Omental fat pad (tissue), 4 donors: ENCODE measurements around the gene PPP1R18. TPM values are rescaled to one million over a fixed set of nuclear protein-coding genes. Genes with fewer than 3 reads are reported as not detected.
"Not testable (repeated sequence)": the region's sequence is repeated elsewhere in the genome, so short reads cannot be mapped to it uniquely, and the experiment has no call there.

Experiments used
- ATAC-seq: fragments of 150-250 bp; one replicate; pipeline ENCODE4 v1.9.1; 2016; ENCODE audit warnings: mild to moderate bottlenecking, moderate library complexity; ENCODE audit not compliant: low FRiP score
- DNase-seq: peaks from one replicate; pipeline ENCODE4 v3.0.0-alpha.2; 2019; ENCODE audit warnings: low spot score
- CTCF ChIP-seq, 3 donors: fragments of 450-650 bp; IDR thresholded peaks; one replicate each; pipeline ENCODE4 v1.5.1; 2016 to 2017; ENCODE audit warnings: antibody characterized with exemption in 3 of 3, mild to moderate bottlenecking in 3 of 3, moderate library complexity in 2 of 3
- total RNA-seq, 4 donors: library from RNA; depleted of rRNA; stranded (reverse); fragments of >200 nt; gene quantifications; one replicate each; pipeline ENCODE4 v1.1.0, GENCODE V29; 2016

Gene PPP1R18
- total RNA-seq, 4 donors from 2014 or later, result 25.5 to 55.7 (median 43.4) TPM

- ATAC-seq, result peak; percentile 50
- TF ChIP-seq CTCF (IDR thresholded peaks at IDR 0.05), result no peak
These were observed 35.0 kb upstream of the PPP1R18 start for GRCh38 chr6:30721198-30722024.

GRCh38 chr6:30720738-30721197 lies 34.3 kb upstream of the PPP1R18 start:
- ATAC-seq (no peak), DNase-seq (peak; percentile 44)
- no peak for TF ChIP-seq CTCF (IDR thresholded peaks at IDR 0.05)

More at GRCh38 chr6:30721198-30722024, 35.0 kb upstream of the PPP1R18 start:
- peak; percentile 84 for DNase-seq

GRCh38 chr6:30719791-30720737 lies 33.6 kb upstream of the PPP1R18 start, which contains the start of gene TUBB:
TUBB (plus strand) TSS chr6:30720352; CDS start chr6:30720507, 155 bp downstream.
- DNase-seq (peak; percentile 80), ATAC-seq (peak; percentile 81)
- no peak for TF ChIP-seq CTCF (IDR thresholded peaks at IDR 0.05)

- ATAC-seq, result no peak
- no peak for TF ChIP-seq CTCF (IDR thresholded peaks at IDR 0.05)
- no peak for DNase-seq
These were observed 32.9 kb upstream of the PPP1R18 start for GRCh38 chr6:30719356-30719755.

- not testable (repeated sequence) for ATAC-seq, DNase-seq
These were observed 31.6 kb upstream of the PPP1R18 start for GRCh38 chr6:30717845-30718720.

- DNase-seq (peak; percentile 91), ATAC-seq (peak; percentile 91)
- no peak for TF ChIP-seq CTCF (IDR thresholded peaks at IDR 0.05)
These were observed 30.8 kb upstream of the PPP1R18 start, which contains the start of gene MDC1 for GRCh38 chr6:30717129-30717844. MDC1 (minus strand) TSS chr6:30717281; CDS start chr6:30715175, 2,106 bp downstream.
